WERI-Rb-1 (cell line): Measurements from ENCODE around the gene UBE2E2.

Experiments used
- DNase-seq: peaks from one replicate; pipeline ENCODE4 v3.0.0-alpha.2; 2020
- H3K27ac ChIP-seq: fragments of 250-450 bp; sonication (Bioruptor Pico); 2 replicates; pipeline ENCODE4 v1.5.1; 2020; ENCODE audit warnings: mild to moderate bottlenecking, moderate library complexity
- H3K27me3 ChIP-seq: fragments of 250-450 bp; sonication (Bioruptor Pico); 2 replicates; pipeline ENCODE4 v1.5.1; 2021; ENCODE audit warnings: mild to moderate bottlenecking, low read depth, moderate library complexity; ENCODE audit not compliant: insufficient read depth, severe bottlenecking
- H3K36me3 ChIP-seq: fragments of 250-450 bp; sonication (Bioruptor Pico); 2 replicates; pipeline ENCODE4 v1.5.1; 2020; ENCODE audit warnings: mild to moderate bottlenecking, moderate library complexity
- H3K4me3 ChIP-seq: 2 replicates; pipeline ENCODE4 v1.5.1; 2011; ENCODE audit warnings: low read depth, mild to moderate bottlenecking, control low read depth, low read length
- H3K9me3 ChIP-seq: fragments of 250-450 bp; sonication (Bioruptor Pico); 2 replicates; pipeline ENCODE4 v1.5.1; 2021; ENCODE audit warnings: mild to moderate bottlenecking, moderate library complexity; ENCODE audit not compliant: severe bottlenecking
- CTCF ChIP-seq: IDR thresholded peaks from 2 replicates; pipeline ENCODE4 v1.5.1; 2011; ENCODE audit warnings: low read depth, mild to moderate bottlenecking, control low read depth, inconsistent platforms, low read length

The UBE2E2 gene

GRCh38 chr3:23241256-23241655 is 38.1 kb downstream of the UBE2E2 start:
- no peak overlapping the region for H3K27ac ChIP-seq
- TF ChIP-seq CTCF = no peak
- DNase-seq = no peak

GRCh38 chr3:23242106-23242505 is 39.0 kb downstream of the UBE2E2 start:
- no peaks in the 10 kb centered on the region for H3K36me3 ChIP-seq
- no peaks in the 10 kb centered on the region for H3K27me3 ChIP-seq
- H3K4me3 ChIP-seq = no peak overlapping the region
- H3K9me3 ChIP-seq = no peaks in the 10 kb centered on the region
- TF ChIP-seq CTCF = no peak
- no peak for DNase-seq
- H3K27ac ChIP-seq = no peak overlapping the region

More at GRCh38 chr3:23241256-23241655, 38.1 kb downstream of the UBE2E2 start:
- Histone ChIP-seq H3K27me3 (no peaks in the 10 kb centered on the region), H3K9me3 (no peaks in the 10 kb centered on the region), H3K36me3 (no peaks in the 10 kb centered on the region), H3K4me3 (no peak overlapping the region)

GRCh38 chr3:23244324-23245041 is 41.4 kb downstream of the UBE2E2 start:
- Histone ChIP-seq H3K27me3 (no peaks in the 10 kb centered on the region), H3K27ac (no peak overlapping the region), H3K4me3 (no peak overlapping the region), H3K36me3 (no peaks in the 10 kb centered on the region), H3K9me3 (no peaks in the 10 kb centered on the region)
- no peak for DNase-seq
- no peak for TF ChIP-seq CTCF

- no peak overlapping the region for H3K4me3 ChIP-seq
- DNase-seq = no peak
- TF ChIP-seq CTCF = no peak
Measured at GRCh38 chr3:23246651-23247050, 43.5 kb downstream of the UBE2E2 start.

GRCh38 chr3:23248594-23249131 is 45.5 kb downstream of the UBE2E2 start:
- TF ChIP-seq CTCF = no peak

More at GRCh38 chr3:23246651-23247050, 43.5 kb downstream of the UBE2E2 start:
- H3K27me3 ChIP-seq = no peaks in the 10 kb centered on the region
- H3K27ac ChIP-seq = no peak overlapping the region
- H3K36me3 ChIP-seq = no peaks in the 10 kb centered on the region
- no peaks in the 10 kb centered on the region for H3K9me3 ChIP-seq

GRCh38 chr3:23249961-23250360 is 46.8 kb downstream of the UBE2E2 start:
- Histone ChIP-seq H3K4me3 (no peak overlapping the region), H3K36me3 (no peaks in the 10 kb centered on the region), H3K27ac (no peak overlapping the region), H3K9me3 (no peaks in the 10 kb centered on the region), H3K27me3 (no peaks in the 10 kb centered on the region)
- TF ChIP-seq CTCF = no peak
- DNase-seq = no peak

More at GRCh38 chr3:23248594-23249131, 45.5 kb downstream of the UBE2E2 start:
- Histone ChIP-seq H3K9me3 (no peaks in the 10 kb centered on the region), H3K27me3 (no peaks in the 10 kb centered on the region), H3K36me3 (no peaks in the 10 kb centered on the region), H3K4me3 (no peak overlapping the region), H3K27ac (no peak overlapping the region)
- DNase-seq = no peak
